Measurements from ENCODE around the gene MICU1. TPM values are rescaled to one million over a fixed set of nuclear protein-coding genes. Genes with fewer than 3 reads are reported as not detected.
"Not testable (repeated sequence)": the region's sequence is repeated elsewhere in the genome, so short reads cannot be mapped to it uniquely, and the experiment has no call there.

The MICU1 gene
- total RNA-seq, 2 donors from 2014 or later = 42.8 to 49.6 TPM

DNA sequence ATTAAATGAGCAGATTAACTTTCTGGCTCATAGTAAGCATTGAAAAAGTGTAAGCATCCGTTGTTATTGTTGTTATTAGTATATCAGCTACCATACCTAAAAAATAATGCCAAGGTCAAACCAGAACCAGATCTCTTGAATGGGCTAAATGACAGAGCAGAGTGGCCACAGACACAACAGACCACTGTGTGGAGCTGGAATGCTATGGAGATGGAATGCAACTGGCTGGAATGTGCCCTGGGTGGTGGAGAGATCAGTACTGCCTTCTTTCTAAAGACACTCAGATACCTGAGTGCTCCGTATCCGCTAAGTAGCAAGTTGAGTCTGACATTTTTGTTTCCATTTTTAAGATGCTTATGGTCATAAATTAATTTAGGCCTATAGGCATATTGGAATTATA is 250.7 kb downstream of the MICU1 start:
- no peak for ATAC-seq
- no peak for DNase-seq (ENCODE audit: low spot score in 2 of 2)
- H3K9me3 Mint-ChIP-seq = no peaks in the 10 kb centered on the region
- H3K27ac Mint-ChIP-seq = no peak overlapping the region
- H3K36me3 Mint-ChIP-seq = no peaks in the 10 kb centered on the region

- DNase-seq (ENCODE audit: low spot score in 2 of 2) (no peak), ATAC-seq (peak; percentile 85 to 86)
- H3K27ac Mint-ChIP-seq = peak overlapping the region; percentile 22 to 46
- no peaks in the 10 kb centered on the region for H3K9me3 Mint-ChIP-seq
- H3K36me3 Mint-ChIP-seq = no peaks in the 10 kb centered on the region
These were observed 255.6 kb downstream of the MICU1 start for GRCh38 chr10:72370201-72370722.

DNA sequence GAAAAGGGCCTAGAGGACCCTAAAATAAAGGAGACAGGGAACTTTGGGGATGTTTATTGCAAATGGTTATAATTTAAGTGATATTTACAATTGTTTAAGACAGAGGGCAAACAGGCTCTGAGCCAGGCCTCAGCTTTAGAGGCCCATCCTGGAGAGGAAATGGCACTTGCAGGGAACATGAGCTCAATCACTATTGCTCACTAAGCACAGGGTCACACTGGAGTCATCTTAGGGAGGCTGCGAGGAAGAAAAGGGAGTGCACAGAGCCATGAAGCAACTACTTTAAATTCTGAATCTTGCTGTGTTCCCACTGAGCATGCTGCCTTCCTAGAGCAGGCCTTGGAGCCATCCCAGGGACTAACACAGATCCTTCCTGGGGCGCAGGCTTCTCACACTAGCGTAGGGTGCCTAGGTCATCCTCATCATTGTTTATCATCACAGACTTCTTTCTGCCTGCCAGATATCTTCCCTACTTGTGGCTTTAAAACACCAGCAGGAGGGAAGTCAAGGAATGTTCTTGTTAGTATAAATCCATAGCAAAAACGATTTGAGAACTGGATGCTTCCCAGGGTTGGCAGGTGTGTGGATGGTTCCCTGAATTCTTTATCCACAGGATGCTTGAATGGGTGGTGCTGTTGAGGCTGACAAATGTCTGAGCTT is 258.4 kb downstream of the MICU1 start:
- no peaks in the 10 kb centered on the region for H3K9me3 Mint-ChIP-seq
- peak overlapping the region; percentile 9 to 24 for H3K27ac Mint-ChIP-seq
- DNase-seq (ENCODE audit: low spot score in 2 of 2) (no peak), ATAC-seq (no peak)
- H3K36me3 Mint-ChIP-seq = no peaks in the 10 kb centered on the region

- no peak for DNase-seq (ENCODE audit: low spot score in 2 of 2)
- H3K36me3 Mint-ChIP-seq = no peaks in the 10 kb centered on the region
- H3K9me3 Mint-ChIP-seq = no peaks in the 10 kb centered on the region
- ATAC-seq = no peak
- H3K27ac Mint-ChIP-seq = peak overlapping the region; percentile 10 to 14
These were observed 260.6 kb downstream of the MICU1 start for GRCh38 chr10:72365106-72365895.

DNA sequence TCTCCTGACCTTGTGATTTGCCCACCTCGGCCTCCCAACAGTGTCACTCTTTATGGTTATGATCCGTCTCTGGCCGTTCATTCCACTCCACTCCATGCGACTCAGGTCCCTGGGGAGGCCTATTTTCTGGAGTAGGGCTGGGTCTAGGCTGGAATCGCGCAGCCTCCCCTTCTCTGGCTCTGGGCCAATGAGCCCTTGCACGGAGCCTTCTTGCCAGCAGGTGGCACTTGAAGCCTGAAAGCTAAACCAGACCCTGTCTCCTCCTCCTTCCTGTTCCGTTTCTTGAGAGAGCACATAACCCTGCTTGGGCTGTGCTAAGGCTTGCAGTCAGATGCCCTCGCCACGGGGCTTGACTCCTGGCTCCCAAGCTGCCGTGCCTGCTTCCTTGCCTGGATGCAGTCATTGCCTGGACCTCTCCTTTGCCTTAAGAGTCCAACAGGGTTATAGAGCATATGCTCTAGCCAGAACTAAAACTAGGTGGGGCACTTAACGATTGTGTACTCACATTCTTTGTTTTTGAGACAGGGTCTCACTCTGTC is 261.6 kb downstream of the MICU1 start:
- DNase-seq (ENCODE audit: low spot score in 2 of 2) (peak; percentile 81 to 85), ATAC-seq (peak; percentile 96 to 99)
- H3K9me3 Mint-ChIP-seq = no peaks in the 10 kb centered on the region
- no peaks in the 10 kb centered on the region for H3K36me3 Mint-ChIP-seq
- peak overlapping the region; percentile 14 to 74 for H3K27ac Mint-ChIP-seq

DNA sequence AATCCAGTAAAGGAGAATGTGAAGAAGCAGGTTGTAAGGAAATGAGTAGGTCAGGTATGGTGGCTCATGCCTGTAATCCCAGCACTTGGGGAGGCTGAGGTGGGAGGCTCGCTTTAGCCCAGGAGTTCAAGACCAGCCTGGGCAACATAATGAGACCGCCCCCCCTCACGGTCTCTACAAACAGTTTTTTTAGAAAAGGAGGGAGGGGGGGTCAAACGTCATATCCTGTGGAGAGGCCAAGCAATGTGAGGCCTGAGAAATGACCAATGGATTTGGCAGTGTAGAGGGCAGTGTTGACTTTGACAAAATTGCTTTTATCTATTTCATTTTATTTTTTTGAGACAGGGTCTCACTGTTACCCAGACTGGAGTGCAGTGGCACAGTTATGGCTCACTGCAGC is 268.9 kb downstream of the MICU1 start:
- H3K36me3 Mint-ChIP-seq = peaks cover 16 to 17% of the 10 kb centered on the region in 2 donors
- no peak for ATAC-seq

GRCh38 chr10:72356115-72356514 is 269.8 kb downstream of the MICU1 start:
- Mint-ChIP-seq H3K9me3 (peaks cover 0 to 5% of the 10 kb centered on the region in 2 donors), H3K36me3 (peaks cover 16 to 20% of the 10 kb centered on the region in 2 donors), H3K27ac (no peak overlapping the region)
- DNase-seq (ENCODE audit: low spot score in 2 of 2) = no peak
- no peak for ATAC-seq

More for the DNA sequence above, 268.9 kb downstream of the MICU1 start:
- DNase-seq (ENCODE audit: low spot score in 2 of 2) = no peak
- Mint-ChIP-seq H3K9me3 (peaks cover 0 to 5% of the 10 kb centered on the region in 2 donors), H3K27ac (no peak overlapping the region)

GRCh38 chr10:72355214-72355555 is 270.7 kb downstream of the MICU1 start:
- H3K9me3 Mint-ChIP-seq = peaks cover 0 to 5% of the 10 kb centered on the region in 2 donors
- DNase-seq (ENCODE audit: low spot score in 2 of 2) (no peak), ATAC-seq (peak in 1 of 2 donors; percentile 33)
- H3K27ac Mint-ChIP-seq = peak overlapping the region; percentile 93 to 96
- H3K36me3 Mint-ChIP-seq = peaks cover 16 to 20% of the 10 kb centered on the region in 2 donors

DNA sequence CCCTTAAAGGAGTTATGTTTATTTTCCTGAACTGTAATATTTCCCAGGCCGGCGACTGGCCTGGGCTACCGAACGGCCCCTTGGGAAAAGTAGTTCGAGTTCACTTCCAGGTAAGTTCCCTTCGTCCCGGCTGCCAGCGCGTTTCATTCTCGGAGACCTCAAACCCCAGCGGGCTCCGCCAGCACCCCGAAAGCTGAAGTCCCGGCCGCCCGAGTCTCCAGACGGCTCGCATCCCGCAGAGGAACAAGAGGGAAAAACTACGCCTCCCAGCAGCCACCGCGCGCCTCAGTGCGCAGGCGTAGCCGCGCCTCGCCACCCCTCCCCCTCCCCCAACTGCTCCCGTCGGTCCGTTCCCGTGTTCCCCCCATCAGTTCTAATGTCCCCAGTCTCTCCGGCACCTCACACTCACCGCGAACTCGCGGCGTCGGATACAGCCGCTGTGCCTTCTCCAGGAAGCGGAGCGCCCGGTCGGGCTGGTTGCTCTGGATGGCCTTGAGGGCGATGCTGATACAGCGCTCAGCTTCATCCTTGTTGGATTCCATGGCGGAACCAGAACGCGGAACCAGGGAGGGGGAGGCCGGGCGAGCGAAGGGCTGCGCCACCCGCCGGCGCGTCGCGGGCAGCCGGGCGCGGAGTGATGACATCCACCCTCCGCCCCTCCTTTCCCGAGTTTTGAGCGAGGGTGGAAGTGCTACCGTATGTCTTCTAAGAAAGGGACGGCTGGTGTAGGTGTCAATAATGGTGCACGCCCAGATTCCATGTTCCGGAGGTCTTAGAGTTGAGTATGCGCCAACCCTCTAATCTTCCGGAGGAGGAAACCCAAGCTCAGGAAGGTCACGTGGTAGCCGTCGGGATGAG is 271.3 kb downstream of the MICU1 start, which contains the start of gene DNAJB12:
TSS of gene DNAJB12 (minus strand) at position 564 of the 858 bp plus-strand sequence. CDS start at position 542, 22 bp downstream.
- Mint-ChIP-seq H3K27ac (peak within 1 kb of the TSS; percentile 93 to 96), H3K9me3 (peaks cover 0 to 5% of the 10 kb centered on the region in 2 donors), H3K36me3 (peaks cover 16 to 20% of the 10 kb centered on the region in 2 donors)
- DNase-seq (ENCODE audit: low spot score in 2 of 2) (peak; percentile 84 to 89), ATAC-seq (peak; percentile 82 to 88)

GRCh38 chr10:72353965-72354355 is 271.9 kb downstream of the MICU1 start:
- peaks cover 16 to 20% of the 10 kb centered on the region in 2 donors for H3K36me3 Mint-ChIP-seq
- H3K27ac Mint-ChIP-seq = peak overlapping the region; percentile 93 to 96
- DNase-seq (ENCODE audit: low spot score in 2 of 2) = no peak
- H3K9me3 Mint-ChIP-seq = peaks cover 0 to 5% of the 10 kb centered on the region in 2 donors
- peak in 1 of 2 donors; percentile 13 for ATAC-seq

DNA sequence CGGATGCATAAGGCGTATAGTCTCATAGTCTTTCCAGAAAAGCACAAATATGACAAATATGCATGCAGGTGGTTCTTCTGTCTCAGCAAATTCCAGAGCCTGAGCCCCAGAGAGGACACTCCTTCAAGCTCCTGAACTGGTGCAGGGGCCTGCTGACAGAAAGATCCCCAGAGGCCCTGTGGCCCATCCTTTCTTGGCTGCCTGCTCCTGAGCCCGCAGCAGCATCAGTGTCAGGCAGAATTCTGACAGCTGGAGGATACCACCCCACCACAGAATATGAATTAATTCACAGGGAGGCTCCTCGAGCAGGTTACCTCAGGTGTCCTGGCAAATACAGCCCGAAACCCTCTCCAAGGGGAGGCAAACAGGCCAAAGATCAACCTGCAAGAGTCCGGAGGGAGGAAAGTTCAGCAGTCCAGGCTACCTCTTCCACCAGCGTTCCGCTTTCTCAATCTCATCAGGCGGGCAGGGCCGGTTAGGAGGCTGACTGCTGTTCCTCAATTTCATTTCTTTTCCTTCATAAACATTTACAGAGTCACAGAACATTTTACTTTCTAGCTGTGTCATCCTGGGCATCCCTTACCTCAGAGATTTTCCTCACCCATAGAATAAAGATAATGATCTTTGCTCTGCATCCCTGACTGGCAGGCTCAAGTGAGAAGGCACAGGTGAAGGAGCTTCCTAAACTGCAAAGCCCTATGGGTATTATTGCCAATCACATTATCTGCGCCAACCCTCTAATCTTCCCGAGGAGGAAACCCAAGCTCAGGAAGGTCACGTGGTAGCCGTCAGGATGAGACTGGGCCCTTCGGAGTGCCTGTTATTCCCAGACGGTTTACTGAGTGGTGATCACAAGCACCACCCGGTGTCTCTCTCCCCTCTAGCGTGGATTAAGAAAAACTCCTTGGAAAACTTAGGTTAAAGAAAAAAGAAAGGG is 272.6 kb downstream of the MICU1 start:
- peak overlapping the region; percentile 93 to 96 for H3K27ac Mint-ChIP-seq
- H3K36me3 Mint-ChIP-seq = peaks cover 16 to 20% of the 10 kb centered on the region in 2 donors
- H3K9me3 Mint-ChIP-seq = peaks cover 0 to 5% of the 10 kb centered on the region in 2 donors
- DNase-seq (ENCODE audit: low spot score in 2 of 2) (no peak), ATAC-seq (no peak)

- DNase-seq (ENCODE audit: low spot score in 2 of 2) = no peak
These were observed 274.4 kb downstream of the MICU1 start for GRCh38 chr10:72351479-72351878.

GRCh38 chr10:72349438-72349837 is 276.4 kb downstream of the MICU1 start:
- ATAC-seq = no peak
- Mint-ChIP-seq H3K9me3 (no peaks in the 10 kb centered on the region), H3K36me3 (peaks cover 4 to 13% of the 10 kb centered on the region in 2 donors), H3K27ac (peak overlapping the region in 1 of 2 donors; percentile 84)
- DNase-seq (ENCODE audit: low spot score in 2 of 2) = no peak

More at GRCh38 chr10:72351479-72351878, 274.4 kb downstream of the MICU1 start:
- no peak for ATAC-seq
- H3K36me3 Mint-ChIP-seq = peaks cover 16 to 20% of the 10 kb centered on the region in 2 donors
- H3K9me3 Mint-ChIP-seq = peaks cover 0 to 5% of the 10 kb centered on the region in 2 donors
- peak overlapping the region in 1 of 2 donors; percentile 50 for H3K27ac Mint-ChIP-seq

GRCh38 chr10:72348282-72348681 is 277.6 kb downstream of the MICU1 start:
- ATAC-seq = no peak
- H3K27ac Mint-ChIP-seq = peak overlapping the region in 1 of 2 donors; percentile 36

GRCh38 chr10:72346117-72346516 is 279.8 kb downstream of the MICU1 start:
- not testable (repeated sequence) for H3K27ac Mint-ChIP-seq; DNase-seq (ENCODE audit: low spot score in 2 of 2); H3K9me3 Mint-ChIP-seq; ATAC-seq; H3K36me3 Mint-ChIP-seq

More at GRCh38 chr10:72348282-72348681, 277.6 kb downstream of the MICU1 start:
- no peak for DNase-seq (ENCODE audit: low spot score in 2 of 2)
- Mint-ChIP-seq H3K9me3 (no peaks in the 10 kb centered on the region), H3K36me3 (peaks cover 0 to 9% of the 10 kb centered on the region in 2 donors)
